HG03103 (cell line): Measurements from ENCODE around the gene SON.
"Not testable (repeated sequence)": the region's sequence is repeated elsewhere in the genome, so short reads cannot be mapped to it uniquely, and the experiment has no call there.

ENCODE experiments used
- ATAC-seq: cut with Tn5 transposase; IDR thresholded peaks from one replicate; pipeline ENCODE4 v1.9.1; 2021; ENCODE audit warnings: low read depth; ENCODE audit not compliant: unreplicated experiment

SON gene

GRCh38 chr21:33542640-33543504, at the start of gene SON:
TSS of gene SON (plus strand) at chr21:33543038. CDS start at chr21:33543093, 55 bp downstream.
- ATAC-seq, result peak; percentile 94

GRCh38 chr21:33493756-33494155, 49.1 kb upstream of the SON start:
- ATAC-seq, result no peak

- ATAC-seq, result no peak
These were observed 47.1 kb upstream of the SON start for GRCh38 chr21:33495743-33496142.

GRCh38 chr21:33496345-33496744, 46.5 kb upstream of the SON start:
- ATAC-seq, result no peak

GRCh38 chr21:33505833-33506232, 37.0 kb upstream of the SON start:
- ATAC-seq, result no peak

DNA sequence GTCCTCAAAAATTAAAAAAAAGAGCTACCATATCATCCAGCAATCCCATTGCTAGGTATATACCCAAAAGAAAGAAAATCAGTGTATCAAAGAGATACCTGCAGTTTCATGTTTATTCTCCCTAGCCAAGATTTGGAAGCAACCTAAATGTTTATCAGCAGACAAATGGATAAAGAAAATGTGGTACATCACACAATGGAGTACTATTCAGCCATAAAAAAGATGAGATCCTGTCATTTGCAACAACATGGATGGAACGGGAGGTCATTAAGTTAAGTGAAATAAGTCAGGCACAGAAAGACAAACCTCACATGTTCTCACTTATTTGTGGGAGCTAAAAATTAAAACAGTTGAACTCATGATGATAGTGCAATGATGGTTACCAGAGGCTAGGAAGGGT, 35.8 kb upstream of the SON start:
- not testable (repeated sequence) for ATAC-seq

DNA sequence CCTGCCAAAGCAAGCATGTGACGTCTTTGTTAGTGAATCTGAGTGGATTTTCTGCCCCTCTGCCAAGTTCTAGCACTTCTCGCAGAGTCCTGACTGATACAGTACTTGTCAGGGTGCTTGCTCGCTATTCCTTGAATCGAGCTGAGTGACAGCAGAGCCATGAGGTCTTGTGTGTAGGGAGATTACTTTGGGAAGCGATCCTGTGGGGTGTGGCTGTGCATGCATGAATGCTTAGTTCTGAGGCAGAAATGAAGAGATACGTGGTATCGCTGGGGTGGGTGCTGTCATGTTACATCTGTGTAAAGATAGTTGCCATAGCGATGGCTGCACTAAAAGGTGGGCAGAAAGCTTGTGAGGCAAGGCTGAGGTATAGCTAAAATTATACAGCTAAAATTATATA, 32.0 kb upstream of the SON start:
- ATAC-seq, result no peak

DNA sequence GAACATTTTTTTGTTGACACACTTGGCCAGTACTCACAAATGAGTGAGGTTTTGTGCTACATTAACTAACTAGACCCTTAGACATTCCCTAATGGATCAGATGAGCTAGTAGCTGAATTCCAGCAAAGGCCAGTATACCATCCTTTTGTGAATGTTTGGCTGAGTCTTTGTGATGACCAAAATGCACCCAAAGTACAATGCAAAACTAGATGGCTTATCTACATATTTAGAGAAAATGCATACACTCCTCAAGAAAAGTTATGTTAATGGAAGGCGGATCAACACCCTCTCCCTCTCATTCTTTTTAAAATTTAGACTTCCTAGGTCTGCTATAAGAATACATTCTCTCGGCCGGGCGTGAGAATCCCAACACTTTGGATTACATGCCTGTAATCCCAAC, 31.2 kb upstream of the SON start:
- ATAC-seq, result no peak

GRCh38 chr21:33512481-33512880, 30.4 kb upstream of the SON start:
- ATAC-seq, result no peak

GRCh38 chr21:33514229-33514628, 28.6 kb upstream of the SON start:
- ATAC-seq, result no peak

- no peak for ATAC-seq
These were observed 23.9 kb upstream of the SON start for GRCh38 chr21:33518899-33519298.

- no peak for ATAC-seq
These were observed 20.4 kb upstream of the SON start for GRCh38 chr21:33522297-33522952.

DNA sequence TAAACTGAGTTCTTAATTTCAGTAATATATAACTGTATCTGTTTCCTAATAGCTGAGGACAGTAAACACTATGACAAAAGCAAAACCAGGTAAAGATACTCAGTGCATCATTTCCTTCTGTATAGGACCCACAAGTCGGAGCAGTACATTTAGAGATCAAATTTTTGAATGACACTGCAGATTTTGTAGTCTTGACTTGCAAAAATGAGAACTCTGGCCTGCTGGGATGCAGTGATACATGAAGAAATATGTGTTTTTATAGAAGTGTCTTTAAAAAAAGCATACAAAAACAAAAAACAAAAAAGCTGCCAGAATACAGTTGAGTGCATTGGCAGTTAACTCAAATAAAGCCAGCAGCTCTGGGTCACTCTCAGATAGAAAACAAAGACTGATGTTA, 19.9 kb upstream of the SON start:
- ATAC-seq, result no peak

DNA sequence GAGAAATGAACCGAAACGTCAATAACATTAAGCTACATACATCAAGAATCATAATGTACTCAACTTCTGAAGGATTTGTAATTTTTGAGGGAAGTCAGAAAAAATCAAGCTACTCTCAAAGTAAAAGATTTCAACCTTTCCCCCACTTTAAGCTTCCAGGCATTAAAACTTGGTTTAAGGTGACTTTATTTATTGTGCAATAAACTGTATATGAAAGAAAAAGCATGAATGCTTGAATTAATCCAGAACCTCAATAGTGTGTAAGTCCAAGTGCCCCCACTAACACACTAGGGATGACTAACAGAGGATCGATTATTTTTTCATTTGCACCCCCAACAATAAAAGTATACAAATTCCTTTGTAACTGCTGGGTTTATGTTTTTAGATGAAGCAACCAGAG, 11.8 kb upstream of the SON start:
- no peak for ATAC-seq

- no peak for ATAC-seq
These were observed 5.6 kb upstream of the SON start for GRCh38 chr21:33537212-33537611.

DNA sequence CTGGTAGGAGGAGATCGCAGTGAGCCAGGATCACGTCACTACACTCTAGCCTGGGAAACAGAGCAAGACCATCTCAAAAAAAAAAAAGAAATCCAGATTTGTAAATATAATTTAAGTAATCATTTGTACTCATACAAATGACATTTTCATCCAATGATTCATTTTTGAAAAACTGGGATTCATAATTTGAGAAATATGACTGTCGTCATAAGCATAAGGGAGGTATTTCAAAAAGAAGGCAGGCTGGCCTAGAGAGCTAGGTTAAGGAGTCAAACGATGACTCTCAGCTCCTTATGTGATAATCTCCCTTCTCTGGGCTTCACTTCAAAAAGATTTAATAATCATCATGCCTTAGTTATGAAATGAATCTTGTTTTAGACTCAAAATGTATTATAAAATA, 3.2 kb upstream of the SON start:
- no peak for ATAC-seq

DNA sequence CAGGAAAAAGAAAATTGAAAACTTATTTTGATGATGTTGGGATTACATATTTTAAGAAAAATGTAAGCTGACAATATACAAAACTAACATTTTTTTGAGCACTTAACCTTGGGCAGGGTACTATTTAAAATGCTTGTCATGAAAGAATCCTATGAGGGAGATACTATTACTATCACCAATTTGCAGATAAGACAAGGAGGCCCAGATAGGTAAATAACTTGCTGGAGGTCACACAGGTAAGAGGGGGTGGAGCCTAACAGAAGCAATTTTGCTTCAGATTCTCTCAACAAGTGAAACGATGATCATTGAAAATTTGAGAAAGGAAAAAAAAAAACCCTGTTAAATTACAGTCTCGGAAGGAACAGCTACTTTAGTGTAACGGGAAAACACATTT, 2.1 kb upstream of the SON start:
- ATAC-seq, result no peak

DNA sequence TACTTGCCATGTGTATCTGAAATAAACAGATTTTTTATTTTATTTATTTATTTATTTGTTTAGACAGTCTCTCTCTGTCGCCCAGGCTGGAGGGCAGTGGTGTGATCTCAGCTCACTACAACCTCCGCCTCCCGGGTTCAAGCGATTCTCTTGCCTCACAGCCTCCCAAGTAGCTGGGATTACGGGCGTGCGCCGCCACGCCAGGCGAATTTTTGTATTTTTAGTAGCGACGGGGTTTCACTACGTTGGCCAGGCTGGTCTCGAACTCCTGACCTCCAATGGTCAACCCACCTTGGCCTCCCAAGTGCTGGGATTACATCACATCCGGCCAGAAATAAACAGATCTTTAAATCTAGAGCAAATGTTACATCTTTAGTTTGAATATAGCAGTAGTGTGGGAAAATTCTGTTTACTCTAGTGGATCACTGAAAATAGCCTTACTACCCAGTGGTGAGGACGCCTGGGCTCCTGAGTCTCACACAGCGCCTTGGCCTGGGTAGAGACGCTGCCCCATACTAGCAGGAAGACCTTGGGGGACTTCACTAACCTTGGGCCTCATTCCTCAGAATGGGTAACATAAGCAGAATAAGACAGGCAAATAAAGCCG, 1.6 kb upstream of the SON start:
- ATAC-seq, result no peak

DNA sequence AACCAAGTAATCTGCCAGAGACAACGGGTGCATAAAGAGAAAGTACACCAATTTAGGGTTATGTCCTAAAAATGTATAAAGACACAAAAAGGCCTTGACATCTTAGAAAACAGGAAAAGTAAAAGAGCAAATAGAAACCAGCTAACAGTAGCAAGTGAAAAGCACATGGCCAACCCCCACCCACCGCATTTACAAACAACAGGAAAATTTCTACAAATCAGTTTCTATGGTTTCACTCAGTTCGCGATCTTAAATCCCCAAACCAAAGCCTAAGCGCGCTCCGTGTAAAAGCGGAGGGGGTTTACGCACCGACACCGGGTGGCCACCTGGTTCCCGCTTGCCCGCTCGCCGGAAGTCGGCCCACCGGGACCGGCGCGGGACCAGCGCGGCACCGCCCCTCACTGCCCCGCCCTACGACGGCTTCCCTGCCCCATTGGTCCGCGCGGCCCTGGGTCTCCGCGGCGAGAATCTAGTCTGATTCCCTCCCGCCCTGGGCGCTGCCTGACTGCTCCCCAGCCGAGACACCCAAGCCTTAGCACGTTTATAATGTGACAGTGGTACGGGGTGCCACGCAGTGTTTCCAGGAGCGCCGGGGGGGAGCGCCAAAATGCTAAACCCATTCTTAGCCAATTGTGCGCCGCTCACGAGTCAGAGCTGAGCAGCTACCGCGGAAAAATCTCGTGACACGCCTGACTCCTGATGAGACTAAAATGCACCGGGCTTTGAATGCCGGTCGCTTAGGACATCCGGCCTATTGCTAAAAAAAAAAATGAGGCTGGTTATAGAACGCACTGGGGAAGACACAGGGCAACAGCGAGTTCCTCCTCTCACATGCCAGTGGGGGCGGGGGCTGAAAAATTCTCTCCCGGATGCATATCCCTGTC, 840 bp upstream of the SON start, which contains the start of gene GART:
TSS of gene GART (minus strand) at position 362 of the 884 bp plus-strand sequence. CDS start 2,802 bp downstream, outside the sequence.
- ATAC-seq, result peak; percentile 49

- no peak for ATAC-seq
These were observed 779 bp downstream of the SON start for GRCh38 chr21:33543505-33544129.
